ENCODE results near the gene GNPTG. TPM values are rescaled to one million over a fixed set of nuclear protein-coding genes. Genes with fewer than 3 reads are reported as not detected.

The GNPTG gene
- total and polyA plus RNA-seq, 2 donors (not counting 3 experiments of a cell fraction or from before 2014, with no cell fraction given): 51.6 to 109 TPM

DNA sequence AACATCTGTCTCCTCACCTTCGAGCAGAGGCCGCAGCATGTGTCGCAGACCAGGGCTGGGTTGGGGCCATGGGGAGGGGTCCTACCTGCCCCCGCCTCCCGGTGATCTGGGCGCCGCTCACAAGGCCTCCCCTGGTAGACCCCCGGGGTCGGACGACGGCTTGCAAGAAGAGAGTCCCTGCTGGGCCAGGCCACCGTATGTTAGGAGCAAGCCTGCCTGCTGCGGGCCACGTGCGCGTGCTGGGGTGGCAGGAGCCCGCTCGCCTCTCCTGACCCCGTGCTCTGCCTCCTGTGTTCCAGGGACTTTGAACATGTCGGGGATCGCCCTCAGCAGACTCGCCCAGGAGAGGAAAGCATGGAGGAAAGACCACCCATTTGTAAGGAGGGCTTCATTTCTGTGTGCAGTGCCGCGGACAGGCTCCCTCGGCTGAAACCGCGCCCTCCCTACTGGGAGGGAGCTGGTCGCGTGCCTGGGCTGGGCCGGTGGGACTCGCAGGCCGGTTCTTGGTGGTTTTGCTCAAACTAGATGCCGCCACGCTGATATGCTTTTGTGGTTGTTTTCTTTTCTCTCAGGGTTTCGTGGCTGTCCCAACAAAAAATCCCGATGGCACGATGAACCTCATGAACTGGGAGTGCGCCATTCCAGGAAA is 37.9 kb upstream of the GNPTG start:
- Histone ChIP-seq H3K27me3 (ENCODE audit: control insufficient read depth in 2 of 2, insufficient read depth in 2 of 2, low read length in 2 of 2) (no peaks in the 10 kb centered on the region), H3K4me2 (ENCODE audit: insufficient read depth, low read length) (no peak overlapping the region), H2AFZ (ENCODE audit: low read depth, low read length) (no peak overlapping the region), H4K20me1 (replicated peaks; ENCODE audit: control insufficient read depth, extremely low read depth, insufficient read depth, low read length) (no peaks in the 10 kb centered on the region), H3K9me1 (replicated peaks; ENCODE audit: control insufficient read depth, extremely low read depth, insufficient read depth, low read length) (no peaks in the 10 kb centered on the region), H3K79me2 (ENCODE audit: control insufficient read depth, insufficient read depth, low read length) (peaks cover 80% of the 10 kb centered on the region), H3K4me3 (replicated peaks in 1 of 3; ENCODE audit: insufficient read depth in 1 of 3, low read depth in 1 of 3, low read length in 3 of 3) (no peak overlapping the region), H3K36me3 (ENCODE audit: control insufficient read depth in 2 of 2, extremely low read depth in 1 of 2, insufficient read depth in 2 of 2, low read length in 2 of 2) (peaks cover 20 to 42% of the 10 kb centered on the region in 2 experiments), H3K4me1 (ENCODE audit: control insufficient read depth, extremely low read depth, insufficient read depth, low read length) (peaks cover 14% of the 10 kb centered on the region), H3K9me3 (replicated peaks; ENCODE audit: control insufficient read depth, insufficient read depth, low read length) (no peaks in the 10 kb centered on the region), H3K27ac (ENCODE audit: insufficient read depth, low read depth, low read length) (no peak overlapping the region), H3K9ac (replicated peaks; ENCODE audit: extremely low read depth, insufficient read depth, low read length) (no peak overlapping the region)
- DNase-seq (ENCODE audit: low read depth, low spot score) (no peak), FAIRE-seq (no peak)
- POLR2A ChIA-PET: no interaction called here
- no TSS peak for BruUV-seq (replicated peaks)
- CTCF ChIA-PET: no interaction called here
- TF ChIP-seq POLR2AphosphoS5 (IDR thresholded peaks at IDR 0.05; ENCODE audit: insufficient read depth, low read depth, low read length) (no peak), JUN (IDR thresholded peaks at IDR 0.05; ENCODE audit: borderline replicate concordance, insufficient read depth, insufficient read length, low read depth) (no peak), FOS (IDR thresholded peaks at IDR 0.05; ENCODE audit: borderline replicate concordance, insufficient read depth, low read length) (no peak), GATA2 (IDR thresholded peaks at IDR 0.05; ENCODE audit: insufficient read depth, insufficient read length, low read depth, low read length) (no peak), MAX (IDR thresholded peaks at IDR 0.05; ENCODE audit: insufficient read depth, insufficient read length) (no peak), POLR2A (IDR thresholded peaks at IDR 0.05; ENCODE audit: low read depth, low read length) (no peak), EZH2 (IDR thresholded peaks at IDR 0.05; ENCODE audit: borderline replicate concordance, low read depth, low read length, severe bottlenecking) (no peak)
- TF ChIP-seq, protein P1, sequence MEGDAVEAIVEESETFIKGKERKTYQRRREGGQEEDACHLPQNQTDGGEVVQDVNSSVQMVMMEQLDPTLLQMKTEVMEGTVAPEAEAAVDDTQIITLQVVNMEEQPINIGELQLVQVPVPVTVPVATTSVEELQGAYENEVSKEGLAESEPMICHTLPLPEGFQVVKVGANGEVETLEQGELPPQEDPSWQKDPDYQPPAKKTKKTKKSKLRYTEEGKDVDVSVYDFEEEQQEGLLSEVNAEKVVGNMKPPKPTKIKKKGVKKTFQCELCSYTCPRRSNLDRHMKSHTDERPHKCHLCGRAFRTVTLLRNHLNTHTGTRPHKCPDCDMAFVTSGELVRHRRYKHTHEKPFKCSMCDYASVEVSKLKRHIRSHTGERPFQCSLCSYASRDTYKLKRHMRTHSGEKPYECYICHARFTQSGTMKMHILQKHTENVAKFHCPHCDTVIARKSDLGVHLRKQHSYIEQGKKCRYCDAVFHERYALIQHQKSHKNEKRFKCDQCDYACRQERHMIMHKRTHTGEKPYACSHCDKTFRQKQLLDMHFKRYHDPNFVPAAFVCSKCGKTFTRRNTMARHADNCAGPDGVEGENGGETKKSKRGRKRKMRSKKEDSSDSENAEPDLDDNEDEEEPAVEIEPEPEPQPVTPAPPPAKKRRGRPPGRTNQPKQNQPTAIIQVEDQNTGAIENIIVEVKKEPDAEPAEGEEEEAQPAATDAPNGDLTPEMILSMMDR (IDR thresholded peaks at IDR 0.05; ENCODE audit: extremely low read depth in 1 of 2, insufficient read depth in 1 of 2, low read depth in 1 of 2, low read length in 2 of 2): no peak
- intact Hi-C loops (cut with micrococcal nuclease): no loop called here
- dilution Hi-C loops (cut with MboI; ENCODE audit: extremely low pct_ligation_motif_present, low sequenced_read_pairs): no loop called here
